ENCODE data around the gene SCGB2A2. TPM values are rescaled to one million over a fixed set of nuclear protein-coding genes. Genes with fewer than 3 reads are reported as not detected.
A peak's percentile ranks its signal among the peaks of the same experiment; 100 is the strongest.

SCGB2A2 gene
- polyA plus RNA-seq, 1 of the 3 experiments (the other 2 are of a cell fraction) = not detected

DNA sequence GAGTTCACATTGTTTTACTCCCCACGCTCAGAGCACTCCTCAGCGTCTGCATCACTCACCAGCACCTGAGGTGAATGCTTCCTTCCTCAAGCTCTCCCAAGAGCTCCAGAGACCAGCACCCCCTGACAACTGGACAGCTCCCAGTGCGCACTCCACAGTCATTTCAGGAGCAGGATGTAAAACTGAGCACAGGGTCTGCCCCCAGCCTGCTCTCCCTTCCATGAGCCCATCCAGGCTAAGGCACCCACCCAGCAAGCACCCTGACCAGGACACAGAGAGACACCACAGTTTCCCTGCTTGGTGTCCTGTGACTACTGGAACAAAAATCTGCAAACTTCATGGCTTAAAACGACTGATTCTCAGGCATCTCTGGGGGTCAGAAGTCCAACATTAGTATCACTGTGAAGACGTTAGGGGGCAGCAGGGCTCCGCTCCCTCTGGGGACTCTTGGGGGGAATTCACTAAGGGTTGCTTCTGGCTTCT lies 24.6 kb upstream of the SCGB2A2 start:
- CTCF ChIA-PET = no interaction called here
- Histone ChIP-seq H3K27me3 (ENCODE audit: insufficient read depth) (no peaks in the 10 kb centered on the region), H3K9me2 (no peaks in the 10 kb centered on the region), H3K9ac (no peak overlapping the region), H3K4me2 (no peak overlapping the region), H3K27ac (ENCODE audit: low read depth in 2 of 2, low read length in 1 of 2) (no peak overlapping the region), H3K79me2 (ENCODE audit: insufficient read depth) (no peaks in the 10 kb centered on the region), H3K9me3 (no peaks in the 10 kb centered on the region), H2AFZ (ENCODE audit: low read depth) (no peak overlapping the region), H3K36me3 (replicated peaks in 1 of 2; ENCODE audit: control insufficient read depth in 1 of 2, insufficient read depth in 2 of 2, low read length in 1 of 2) (no peaks in the 10 kb centered on the region), H3K4me3 (ENCODE audit: low read depth in 2 of 2, low read length in 1 of 2) (no peak overlapping the region), H3K4me1 (ENCODE audit: control insufficient read depth in 1 of 2, insufficient read depth in 2 of 2, low read depth in 1 of 2, low read length in 1 of 2) (no peaks in the 10 kb centered on the region; a peak in 1 of 4 replicates), H4K20me1 (ENCODE audit: insufficient read depth) (no peaks in the 10 kb centered on the region), H3F3A (replicated peaks; ENCODE audit: insufficient read depth) (no peaks in the 10 kb centered on the region)
- TF ChIP-seq, protein P1, sequence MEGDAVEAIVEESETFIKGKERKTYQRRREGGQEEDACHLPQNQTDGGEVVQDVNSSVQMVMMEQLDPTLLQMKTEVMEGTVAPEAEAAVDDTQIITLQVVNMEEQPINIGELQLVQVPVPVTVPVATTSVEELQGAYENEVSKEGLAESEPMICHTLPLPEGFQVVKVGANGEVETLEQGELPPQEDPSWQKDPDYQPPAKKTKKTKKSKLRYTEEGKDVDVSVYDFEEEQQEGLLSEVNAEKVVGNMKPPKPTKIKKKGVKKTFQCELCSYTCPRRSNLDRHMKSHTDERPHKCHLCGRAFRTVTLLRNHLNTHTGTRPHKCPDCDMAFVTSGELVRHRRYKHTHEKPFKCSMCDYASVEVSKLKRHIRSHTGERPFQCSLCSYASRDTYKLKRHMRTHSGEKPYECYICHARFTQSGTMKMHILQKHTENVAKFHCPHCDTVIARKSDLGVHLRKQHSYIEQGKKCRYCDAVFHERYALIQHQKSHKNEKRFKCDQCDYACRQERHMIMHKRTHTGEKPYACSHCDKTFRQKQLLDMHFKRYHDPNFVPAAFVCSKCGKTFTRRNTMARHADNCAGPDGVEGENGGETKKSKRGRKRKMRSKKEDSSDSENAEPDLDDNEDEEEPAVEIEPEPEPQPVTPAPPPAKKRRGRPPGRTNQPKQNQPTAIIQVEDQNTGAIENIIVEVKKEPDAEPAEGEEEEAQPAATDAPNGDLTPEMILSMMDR (IDR thresholded peaks at IDR 0.05) = peak; percentile 25; the same call in 1 of the 2 replicates
- TF ChIP-seq, protein P2, sequence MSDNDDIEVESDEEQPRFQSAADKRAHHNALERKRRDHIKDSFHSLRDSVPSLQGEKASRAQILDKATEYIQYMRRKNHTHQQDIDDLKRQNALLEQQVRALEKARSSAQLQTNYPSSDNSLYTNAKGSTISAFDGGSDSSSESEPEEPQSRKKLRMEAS (IDR thresholded peaks at IDR 0.05; ENCODE audit: low read depth) = no peak
- TF ChIP-seq, protein P3, sequence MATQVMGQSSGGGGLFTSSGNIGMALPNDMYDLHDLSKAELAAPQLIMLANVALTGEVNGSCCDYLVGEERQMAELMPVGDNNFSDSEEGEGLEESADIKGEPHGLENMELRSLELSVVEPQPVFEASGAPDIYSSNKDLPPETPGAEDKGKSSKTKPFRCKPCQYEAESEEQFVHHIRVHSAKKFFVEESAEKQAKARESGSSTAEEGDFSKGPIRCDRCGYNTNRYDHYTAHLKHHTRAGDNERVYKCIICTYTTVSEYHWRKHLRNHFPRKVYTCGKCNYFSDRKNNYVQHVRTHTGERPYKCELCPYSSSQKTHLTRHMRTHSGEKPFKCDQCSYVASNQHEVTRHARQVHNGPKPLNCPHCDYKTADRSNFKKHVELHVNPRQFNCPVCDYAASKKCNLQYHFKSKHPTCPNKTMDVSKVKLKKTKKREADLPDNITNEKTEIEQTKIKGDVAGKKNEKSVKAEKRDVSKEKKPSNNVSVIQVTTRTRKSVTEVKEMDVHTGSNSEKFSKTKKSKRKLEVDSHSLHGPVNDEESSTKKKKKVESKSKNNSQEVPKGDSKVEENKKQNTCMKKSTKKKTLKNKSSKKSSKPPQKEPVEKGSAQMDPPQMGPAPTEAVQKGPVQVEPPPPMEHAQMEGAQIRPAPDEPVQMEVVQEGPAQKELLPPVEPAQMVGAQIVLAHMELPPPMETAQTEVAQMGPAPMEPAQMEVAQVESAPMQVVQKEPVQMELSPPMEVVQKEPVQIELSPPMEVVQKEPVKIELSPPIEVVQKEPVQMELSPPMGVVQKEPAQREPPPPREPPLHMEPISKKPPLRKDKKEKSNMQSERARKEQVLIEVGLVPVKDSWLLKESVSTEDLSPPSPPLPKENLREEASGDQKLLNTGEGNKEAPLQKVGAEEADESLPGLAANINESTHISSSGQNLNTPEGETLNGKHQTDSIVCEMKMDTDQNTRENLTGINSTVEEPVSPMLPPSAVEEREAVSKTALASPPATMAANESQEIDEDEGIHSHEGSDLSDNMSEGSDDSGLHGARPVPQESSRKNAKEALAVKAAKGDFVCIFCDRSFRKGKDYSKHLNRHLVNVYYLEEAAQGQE (IDR thresholded peaks at IDR 0.05; ENCODE audit: low read depth, low read length) = peak; percentile 92
- DNase-seq = peak; percentile 20
- 30% methylated on average over 6 of the region's 6 CpGs for WGBS (ENCODE audit: low lambda C conversion rate)
- POLR2A ChIA-PET = no interaction called here

DNA sequence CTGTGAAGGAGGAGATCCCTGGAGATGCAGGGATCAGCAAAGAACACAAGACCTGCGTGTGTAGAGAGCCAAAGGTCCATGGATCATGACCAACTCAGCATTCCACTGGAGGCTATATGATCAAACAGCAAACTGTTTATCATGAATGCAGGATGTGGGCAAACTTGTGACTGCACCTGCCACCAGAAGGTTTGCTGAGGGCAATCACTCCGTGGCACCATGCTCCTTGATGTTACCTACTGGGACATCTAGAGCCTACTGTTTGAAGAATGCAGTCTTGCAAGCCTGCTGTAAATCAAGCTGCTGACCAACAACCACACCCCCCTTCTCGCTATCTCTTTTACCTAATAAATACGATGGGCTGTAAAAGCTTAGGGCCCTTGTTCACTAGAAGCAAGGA lies 18.3 kb upstream of the SCGB2A2 start:
- H3K27ac ChIP-seq (ENCODE audit: low read depth in 2 of 2, low read length in 1 of 2) = no peak overlapping the region
- H3K4me3 ChIP-seq (ENCODE audit: low read depth in 2 of 2, low read length in 1 of 2) = no peak overlapping the region
- TF ChIP-seq, protein P1 (IDR thresholded peaks at IDR 0.05) = no peak
- TF ChIP-seq MXI1 (IDR thresholded peaks at IDR 0.05; ENCODE audit: low read depth, low read length) (no peak), MEF2A (IDR thresholded peaks at IDR 0.05; ENCODE audit: borderline replicate concordance, low read depth) (no peak), EP300 (IDR thresholded peaks at IDR 0.05; ENCODE audit: borderline replicate concordance in 1 of 2, low read depth in 1 of 2, low read length in 1 of 2) (no peak), TAF1 (IDR thresholded peaks at IDR 0.05; ENCODE audit: borderline replicate concordance, low read depth, low read length) (no peak), SIN3A (IDR thresholded peaks at IDR 0.05; ENCODE audit: borderline replicate concordance, low read depth, low read length) (no peak)
- TF ChIP-seq, protein P2 (IDR thresholded peaks at IDR 0.05; ENCODE audit: low read depth) = no peak
- TF ChIP-seq, protein P4, sequence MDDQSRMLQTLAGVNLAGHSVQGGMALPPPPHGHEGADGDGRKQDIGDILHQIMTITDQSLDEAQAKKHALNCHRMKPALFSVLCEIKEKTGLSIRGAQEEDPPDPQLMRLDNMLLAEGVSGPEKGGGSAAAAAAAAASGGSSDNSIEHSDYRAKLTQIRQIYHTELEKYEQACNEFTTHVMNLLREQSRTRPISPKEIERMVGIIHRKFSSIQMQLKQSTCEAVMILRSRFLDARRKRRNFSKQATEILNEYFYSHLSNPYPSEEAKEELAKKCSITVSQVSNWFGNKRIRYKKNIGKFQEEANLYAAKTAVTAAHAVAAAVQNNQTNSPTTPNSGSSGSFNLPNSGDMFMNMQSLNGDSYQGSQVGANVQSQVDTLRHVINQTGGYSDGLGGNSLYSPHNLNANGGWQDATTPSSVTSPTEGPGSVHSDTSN (IDR thresholded peaks at IDR 0.05) = no peak
- TF ChIP-seq, protein P5, sequence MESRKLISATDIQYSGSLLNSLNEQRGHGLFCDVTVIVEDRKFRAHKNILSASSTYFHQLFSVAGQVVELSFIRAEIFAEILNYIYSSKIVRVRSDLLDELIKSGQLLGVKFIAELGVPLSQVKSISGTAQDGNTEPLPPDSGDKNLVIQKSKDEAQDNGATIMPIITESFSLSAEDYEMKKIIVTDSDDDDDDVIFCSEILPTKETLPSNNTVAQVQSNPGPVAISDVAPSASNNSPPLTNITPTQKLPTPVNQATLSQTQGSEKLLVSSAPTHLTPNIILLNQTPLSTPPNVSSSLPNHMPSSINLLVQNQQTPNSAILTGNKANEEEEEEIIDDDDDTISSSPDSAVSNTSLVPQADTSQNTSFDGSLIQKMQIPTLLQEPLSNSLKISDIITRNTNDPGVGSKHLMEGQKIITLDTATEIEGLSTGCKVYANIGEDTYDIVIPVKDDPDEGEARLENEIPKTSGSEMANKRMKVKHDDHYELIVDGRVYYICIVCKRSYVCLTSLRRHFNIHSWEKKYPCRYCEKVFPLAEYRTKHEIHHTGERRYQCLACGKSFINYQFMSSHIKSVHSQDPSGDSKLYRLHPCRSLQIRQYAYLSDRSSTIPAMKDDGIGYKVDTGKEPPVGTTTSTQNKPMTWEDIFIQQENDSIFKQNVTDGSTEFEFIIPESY (IDR thresholded peaks at IDR 0.05; ENCODE audit: borderline replicate concordance, low read depth) = no peak
- H3K27me3 ChIP-seq (ENCODE audit: insufficient read depth) = no peaks in the 10 kb centered on the region; the same call in 1 of the 2 replicates
- H3K9ac ChIP-seq = no peak overlapping the region
- CTCF ChIA-PET = interaction anchor here (1.3 kb wide), 1 partner anchor 59 kb away, joined by 3 read pairs; no protein-coding TSS in a partner anchor
- no peak overlapping the region for H2AFZ ChIP-seq (ENCODE audit: low read depth)
- H3K79me2 ChIP-seq (ENCODE audit: insufficient read depth) = no peaks in the 10 kb centered on the region
- no peaks in the 10 kb centered on the region for H3K9me2 ChIP-seq
- no peaks in the 10 kb centered on the region for H3K4me1 ChIP-seq (ENCODE audit: control insufficient read depth in 1 of 2, insufficient read depth in 2 of 2, low read depth in 1 of 2, low read length in 1 of 2)
- no peak for DNase-seq
- H3F3A ChIP-seq (replicated peaks; ENCODE audit: insufficient read depth) = no peaks in the 10 kb centered on the region
- H3K36me3 ChIP-seq (replicated peaks in 1 of 2; ENCODE audit: control insufficient read depth in 1 of 2, insufficient read depth in 2 of 2, low read length in 1 of 2) = no peaks in the 10 kb centered on the region
- H3K4me2 ChIP-seq = no peak overlapping the region
- H4K20me1 ChIP-seq (ENCODE audit: insufficient read depth) = no peaks in the 10 kb centered on the region
- no peaks in the 10 kb centered on the region for H3K9me3 ChIP-seq
- POLR2A ChIA-PET = no interaction called here
- 0% methylated on average over 4 of the region's 4 CpGs for WGBS (ENCODE audit: low lambda C conversion rate)
